ENCODE measurements around the gene ISLR. TPM values are rescaled to one million over a fixed set of nuclear protein-coding genes. Genes with fewer than 3 reads are reported as not detected.

Gene ISLR
- total and polyA plus RNA-seq, 2 of the 8 experiments (the other 6 are each of a cell fraction or from before 2014, with no cell fraction given), result 0.29 to 0.35 TPM

DNA sequence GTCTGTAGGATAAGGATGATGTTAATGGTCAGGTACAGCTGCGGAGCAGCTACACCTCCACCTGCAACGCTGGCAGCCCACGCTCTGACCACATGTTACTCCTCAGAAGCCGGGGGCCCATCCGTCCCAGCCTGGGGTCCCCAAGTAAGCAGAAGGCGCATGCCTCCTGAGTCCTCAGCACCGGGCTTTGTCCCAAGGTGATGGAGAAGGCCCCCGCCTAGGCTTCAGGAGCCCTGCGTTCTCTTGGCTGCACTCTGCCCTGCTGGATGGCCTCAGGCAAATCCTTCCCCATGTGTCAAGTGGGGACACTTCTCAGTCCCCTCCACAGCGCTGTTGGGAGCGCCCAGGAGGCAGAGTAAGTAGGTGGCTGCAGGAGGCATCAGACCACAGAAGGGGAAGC, 14.7 kb downstream of the ISLR start:
- POLR2A ChIA-PET (ENCODE audit: partially characterized antibody), result interaction anchor here (0.7 to 10.3 kb wide), 5 partner anchors 11 to 216 kb away, joined by 3 to 76 read pairs (median 4); partner anchors contain the start of gene STRA6
- no peak for FAIRE-seq

More for the DNA sequence above, 14.7 kb downstream of the ISLR start:
- no peaks in the 10 kb centered on the region for H3K9me3 ChIP-seq (ENCODE audit: insufficient read depth in 2 of 2, low read depth in 1 of 2, low read length in 1 of 2)
- CTCF ChIA-PET (ENCODE audit: partially characterized antibody), result interaction anchor here (0.6 to 2.3 kb wide), 11 partner anchors 10 to 134 kb away, joined by 3 to 8 read pairs (median 4); partner anchors contain the start of gene STRA6
- H4K20me1 ChIP-seq (replicated peaks in 1 of 2; ENCODE audit: control insufficient read depth in 1 of 2, insufficient read depth in 2 of 2, low read length in 2 of 2), result no peaks in the 10 kb centered on the region
- no peaks in the 10 kb centered on the region for H3K27me3 ChIP-seq (replicated peaks in 1 of 4; ENCODE audit: control insufficient read depth in 3 of 4, extremely low read depth in 1 of 4, insufficient read depth in 3 of 4, low read length in 3 of 4)
- no peaks in the 10 kb centered on the region for H3K79me1 ChIP-seq (ENCODE audit: low read depth, low read length)
- H3K36me3 ChIP-seq (ENCODE audit: control insufficient read depth in 2 of 4, insufficient read depth in 4 of 4, low read length in 3 of 4), result no peaks in the 10 kb centered on the region
- H3K4ac ChIP-seq (replicated peaks; ENCODE audit: insufficient read length, low read depth, low read length), result no peak overlapping the region
- 97% methylated on average over 11 of the region's 11 CpGs; no CpG with 5 or more reads in 1 of the 2 experiments for WGBS, 2 experiments (ENCODE audit: extremely low coverage in 1 of 2, insufficient coverage in 1 of 2, insufficient read length in 1 of 2, insufficient replicate concordance in 2 of 2, low coverage in 1 of 2, low lambda C conversion rate in 2 of 2, missing lambda C conversion rate in 1 of 2)
- no peak overlapping the region for H3K27ac ChIP-seq (ENCODE audit: low read depth, low read length)
- no peak overlapping the region for H2BK5ac ChIP-seq (ENCODE audit: low read depth, low read length)
- H3K14ac ChIP-seq (ENCODE audit: insufficient read length), result no peak overlapping the region
- H3K9ac ChIP-seq (replicated peaks in 1 of 4; ENCODE audit: extremely low read depth in 1 of 4, low read depth in 3 of 4, low read length in 3 of 4), result no peak overlapping the region
- no peak overlapping the region for H4K5ac ChIP-seq (ENCODE audit: insufficient read length, low read depth, low read length)
- no peak overlapping the region for H4K8ac ChIP-seq (ENCODE audit: extremely low read depth, insufficient read depth, low read length)
- TF ChIP-seq EP300 (IDR thresholded peaks at IDR 0.05; ENCODE audit: borderline replicate concordance in 1 of 2, low read depth in 2 of 2, low read length in 2 of 2), result no peak
- no peak for TF ChIP-seq GTF2F1 (IDR thresholded peaks at IDR 0.05; ENCODE audit: borderline replicate concordance, low read depth, low read length)
- TF ChIP-seq HDAC2 (IDR thresholded peaks at IDR 0.05; ENCODE audit: borderline replicate concordance in 1 of 2, low read depth in 2 of 2, low read length in 2 of 2), result no peak
- no peak for TF ChIP-seq RBBP5 (IDR thresholded peaks at IDR 0.05; ENCODE audit: borderline replicate concordance, low read depth, low read length)
- no peak for TF ChIP-seq SP1 (IDR thresholded peaks at IDR 0.05; ENCODE audit: low read depth, low read length)
- TF ChIP-seq JUND (IDR thresholded peaks at IDR 0.05; ENCODE audit: low read length), result no peak
- TF ChIP-seq HDAC6 (IDR thresholded peaks at IDR 0.05; ENCODE audit: low read depth, low read length), result no peak
- TF ChIP-seq, protein P1, sequence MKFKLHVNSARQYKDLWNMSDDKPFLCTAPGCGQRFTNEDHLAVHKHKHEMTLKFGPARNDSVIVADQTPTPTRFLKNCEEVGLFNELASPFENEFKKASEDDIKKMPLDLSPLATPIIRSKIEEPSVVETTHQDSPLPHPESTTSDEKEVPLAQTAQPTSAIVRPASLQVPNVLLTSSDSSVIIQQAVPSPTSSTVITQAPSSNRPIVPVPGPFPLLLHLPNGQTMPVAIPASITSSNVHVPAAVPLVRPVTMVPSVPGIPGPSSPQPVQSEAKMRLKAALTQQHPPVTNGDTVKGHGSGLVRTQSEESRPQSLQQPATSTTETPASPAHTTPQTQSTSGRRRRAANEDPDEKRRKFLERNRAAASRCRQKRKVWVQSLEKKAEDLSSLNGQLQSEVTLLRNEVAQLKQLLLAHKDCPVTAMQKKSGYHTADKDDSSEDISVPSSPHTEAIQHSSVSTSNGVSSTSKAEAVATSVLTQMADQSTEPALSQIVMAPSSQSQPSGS (IDR thresholded peaks at IDR 0.05; ENCODE audit: low read length), result no peak
- no peak for TF ChIP-seq MAFK (IDR thresholded peaks at IDR 0.05; ENCODE audit: low read depth, low read length)
- no peak for TF ChIP-seq EGR1 (IDR thresholded peaks at IDR 0.05; ENCODE audit: borderline replicate concordance, low read depth, low read length)
- TF ChIP-seq TEAD4 (IDR thresholded peaks at IDR 0.05; ENCODE audit: low read depth, low read length), result no peak
- H2AK5ac ChIP-seq (ENCODE audit: low read depth, low read length), result no peak overlapping the region
- H3K23ac ChIP-seq (ENCODE audit: insufficient read length), result no peak overlapping the region
- no peak overlapping the region for H2BK15ac ChIP-seq (ENCODE audit: low read length)
- H3K79me2 ChIP-seq (ENCODE audit: control insufficient read depth in 1 of 2, insufficient read depth in 2 of 2, low read length in 2 of 2), result no peaks in the 10 kb centered on the region
- no peak overlapping the region for H3K18ac ChIP-seq (ENCODE audit: extremely low read depth, low read length)
- H3K23me2 ChIP-seq (ENCODE audit: low read depth, low read length), result no peaks in the 10 kb centered on the region
- H2AFZ ChIP-seq (ENCODE audit: low read length), result no peak overlapping the region
- no peaks in the 10 kb centered on the region; a peak in 2 of 7 replicates for H3K4me1 ChIP-seq (replicated peaks in 1 of 4; ENCODE audit: control insufficient read depth in 3 of 4, insufficient read depth in 4 of 4, low read length in 3 of 4)
- H2BK120ac ChIP-seq (replicated peaks; ENCODE audit: low read depth, low read length), result no peak overlapping the region
- H4K91ac ChIP-seq (replicated peaks; ENCODE audit: insufficient read length, low read length), result no peak overlapping the region
- H3K4me2 ChIP-seq (ENCODE audit: insufficient read depth in 1 of 2, low read depth in 2 of 2, low read length in 2 of 2), result no peak overlapping the region
- no peak overlapping the region for H3K4me3 ChIP-seq (ENCODE audit: extremely low read depth in 1 of 4, insufficient read depth in 2 of 4, low read depth in 3 of 4, low read length in 4 of 4)
- DNase-seq (ENCODE audit: low read depth in 1 of 2, low spot score in 2 of 2), result no peak
- H2BK12ac ChIP-seq (ENCODE audit: low read depth, low read length), result 0 out of 2 replicates have a peak overlapping the region, but pooled peaks have one; percentile 43
- no peak overlapping the region for H3K56ac ChIP-seq (replicated peaks; ENCODE audit: insufficient read length, low read depth, low read length)
- H2BK20ac ChIP-seq (ENCODE audit: low read length), result no peak overlapping the region

Measured in H1 (cell line).